ENCODE measurements around the gene TSPAN1. TPM values are rescaled to one million over a fixed set of nuclear protein-coding genes. Genes with fewer than 3 reads are reported as not detected.

TSPAN1 gene
- total RNA-seq, 4 donors from 2014 or later, result 4.1 to 229 (median 192) TPM

DNA sequence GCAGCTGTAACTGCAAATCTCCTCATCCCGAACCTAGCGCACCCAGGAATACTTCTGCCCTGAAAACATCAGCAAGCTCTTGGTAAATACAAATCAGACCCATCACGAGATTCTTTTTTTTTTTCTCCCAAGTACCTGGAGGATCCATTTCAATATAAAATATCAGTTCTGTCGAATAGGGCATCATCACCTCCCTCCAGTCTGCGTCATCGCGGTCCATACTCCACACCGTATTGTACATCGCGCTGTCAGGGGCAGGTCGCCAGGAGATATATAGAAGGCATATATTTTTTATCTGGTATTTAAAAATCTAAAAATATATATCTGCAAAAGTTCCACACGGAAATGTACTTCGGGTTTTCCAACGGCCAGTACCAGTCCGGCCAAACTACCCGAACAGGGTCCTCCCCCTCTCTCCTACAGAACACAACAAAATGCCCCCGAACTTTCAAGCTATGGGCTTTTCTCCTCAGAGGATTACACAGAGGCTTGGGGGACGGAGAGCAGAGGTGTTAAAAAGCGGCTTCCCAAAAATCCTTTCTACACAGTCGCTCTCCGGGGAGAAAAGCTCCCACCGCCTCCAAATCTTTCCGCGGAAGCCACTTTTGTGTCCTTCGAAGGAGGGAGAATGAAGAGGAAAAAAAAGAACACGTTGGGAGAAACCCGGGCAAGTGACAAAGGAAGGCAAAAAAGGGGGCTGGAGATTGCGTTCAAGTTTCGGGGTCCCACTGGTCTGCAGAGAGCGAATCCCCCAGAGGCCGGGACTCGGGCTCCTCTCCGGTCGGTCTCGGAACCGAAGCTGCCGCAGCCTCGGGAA is 43.0 kb upstream of the TSPAN1 start:
- H3K27ac ChIP-seq, result peak overlapping the region; percentile 72 to 96 (median 83)
- no peaks in the 10 kb centered on the region for H3K9me3 ChIP-seq
- no peaks in the 10 kb centered on the region for H3K27me3 ChIP-seq
- TF ChIP-seq POLR2A (IDR thresholded peaks at IDR 0.05), result no peak
- TF ChIP-seq, protein P1, sequence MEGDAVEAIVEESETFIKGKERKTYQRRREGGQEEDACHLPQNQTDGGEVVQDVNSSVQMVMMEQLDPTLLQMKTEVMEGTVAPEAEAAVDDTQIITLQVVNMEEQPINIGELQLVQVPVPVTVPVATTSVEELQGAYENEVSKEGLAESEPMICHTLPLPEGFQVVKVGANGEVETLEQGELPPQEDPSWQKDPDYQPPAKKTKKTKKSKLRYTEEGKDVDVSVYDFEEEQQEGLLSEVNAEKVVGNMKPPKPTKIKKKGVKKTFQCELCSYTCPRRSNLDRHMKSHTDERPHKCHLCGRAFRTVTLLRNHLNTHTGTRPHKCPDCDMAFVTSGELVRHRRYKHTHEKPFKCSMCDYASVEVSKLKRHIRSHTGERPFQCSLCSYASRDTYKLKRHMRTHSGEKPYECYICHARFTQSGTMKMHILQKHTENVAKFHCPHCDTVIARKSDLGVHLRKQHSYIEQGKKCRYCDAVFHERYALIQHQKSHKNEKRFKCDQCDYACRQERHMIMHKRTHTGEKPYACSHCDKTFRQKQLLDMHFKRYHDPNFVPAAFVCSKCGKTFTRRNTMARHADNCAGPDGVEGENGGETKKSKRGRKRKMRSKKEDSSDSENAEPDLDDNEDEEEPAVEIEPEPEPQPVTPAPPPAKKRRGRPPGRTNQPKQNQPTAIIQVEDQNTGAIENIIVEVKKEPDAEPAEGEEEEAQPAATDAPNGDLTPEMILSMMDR (IDR thresholded peaks at IDR 0.05), result no peak
- H3K4me1 ChIP-seq, result peaks cover 0 to 10% (median 2%) of the 10 kb centered on the region in 4 donors
- peak overlapping the region; percentile 56 to 72 (median 68) for H3K4me3 ChIP-seq
- DNase-seq, result peak; percentile 49 to 71 (median 54)
- no peaks in the 10 kb centered on the region for H3K36me3 ChIP-seq

DNA sequence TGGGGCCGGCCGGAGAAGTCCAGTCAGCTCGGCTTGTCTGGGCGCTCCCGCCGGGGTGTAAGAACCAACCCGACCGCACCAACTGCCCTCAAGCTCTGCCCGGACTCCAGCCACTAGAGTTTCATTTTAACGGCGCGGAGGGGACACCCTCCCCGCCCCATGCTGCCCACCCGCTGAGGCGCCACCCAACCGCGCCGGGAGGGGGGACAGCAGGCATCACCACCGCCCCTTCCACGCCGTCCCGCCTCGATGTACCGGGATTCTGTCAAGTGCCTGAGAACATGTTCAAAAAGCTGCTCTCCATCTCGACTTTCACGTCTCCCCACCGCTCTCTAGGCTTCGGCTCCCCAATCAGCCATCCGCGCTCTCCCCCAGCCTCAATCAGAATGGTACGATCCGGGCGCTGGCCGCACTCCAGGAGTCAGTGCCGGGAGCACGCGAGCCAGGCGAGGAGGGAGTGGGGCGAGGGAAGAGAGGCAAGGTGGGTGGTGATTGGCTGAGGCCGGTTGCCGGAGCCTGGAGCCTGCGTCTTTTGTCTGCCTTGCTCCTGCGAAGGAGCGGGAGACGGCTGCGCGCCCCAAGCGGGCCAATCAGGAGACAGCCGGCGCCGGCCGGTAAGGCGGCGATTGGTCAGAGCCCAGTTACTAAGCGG is 42.2 kb upstream of the TSPAN1 start, which contains the start of gene PIK3R3:
Gene PIK3R3, minus strand, starts transcription at position 101 of the 652 bp plus-strand sequence. CDS start 677 bp downstream, outside the sequence.
- Histone ChIP-seq H3K36me3 (no peaks in the 10 kb centered on the region), H3K27me3 (no peaks in the 10 kb centered on the region), H3K27ac (peak within 1 kb of the TSS; percentile 74 to 96 (median 84)), H3K4me1 (peaks cover 0 to 10% (median 2%) of the 10 kb centered on the region in 4 donors), H3K4me3 (peak within 1 kb of the TSS; percentile 56 to 72 (median 68)), H3K9me3 (no peaks in the 10 kb centered on the region)
- peak; percentile 88 to 99 (median 97) for DNase-seq
- TF ChIP-seq POLR2A (IDR thresholded peaks at IDR 0.05), result peak; percentile 80 to 84
- TF ChIP-seq, protein P1 (IDR thresholded peaks at IDR 0.05), result peak in 2 of 6 experiments; percentile 15 to 21

- H3K36me3 ChIP-seq, result no peaks in the 10 kb centered on the region
- H3K27me3 ChIP-seq, result no peaks in the 10 kb centered on the region
- peaks cover 0 to 10% (median 2%) of the 10 kb centered on the region in 4 donors for H3K4me1 ChIP-seq
- TF ChIP-seq POLR2A (IDR thresholded peaks at IDR 0.05), result no peak
- TF ChIP-seq, protein P1 (IDR thresholded peaks at IDR 0.05), result peak in 1 of 6 experiments; percentile 4
- H3K9me3 ChIP-seq, result no peaks in the 10 kb centered on the region
- peak overlapping the region; percentile 66 to 96 (median 75) for H3K27ac ChIP-seq
- peak in 1 of 3 donors; percentile 56 for DNase-seq
- peak overlapping the region; percentile 56 to 72 (median 68) for H3K4me3 ChIP-seq
Measured at GRCh38 chr1:46133181-46133658, 41.7 kb upstream of the TSPAN1 start.

DNA sequence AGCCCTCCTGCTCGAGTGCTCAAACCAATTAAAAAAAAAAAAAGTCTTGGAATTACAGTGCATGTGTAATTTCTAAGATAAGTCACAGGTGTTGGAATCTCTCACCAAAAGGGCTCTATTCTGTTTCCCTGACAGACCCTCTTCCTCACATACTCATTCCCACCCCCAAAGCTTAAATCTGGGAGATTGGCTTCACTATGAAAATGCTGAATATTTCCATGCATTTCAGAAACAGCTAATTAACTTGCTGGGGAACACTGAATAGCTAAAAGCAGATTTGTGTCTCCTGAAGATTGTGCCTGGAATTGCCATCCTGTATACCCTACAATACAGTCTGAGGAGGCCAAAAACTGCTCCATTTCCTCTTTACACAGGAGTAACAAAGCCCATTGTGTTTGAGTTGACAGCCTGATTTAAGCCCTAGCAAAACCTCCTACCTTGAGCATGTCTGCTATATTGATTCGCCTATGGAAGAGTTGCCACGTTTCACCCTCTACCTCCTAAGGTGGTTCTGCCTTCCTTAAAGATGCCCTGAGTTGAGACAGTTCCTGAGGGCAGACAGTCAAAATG is 41.0 kb upstream of the TSPAN1 start:
- no peak for DNase-seq
- Histone ChIP-seq H3K4me3 (peak overlapping the region in 2 of 4 donors; percentile 66 to 69), H3K27ac (peak overlapping the region in 2 of 4 donors; percentile 74 to 96), H3K4me1 (peaks cover 0 to 10% (median 2%) of the 10 kb centered on the region in 4 donors), H3K36me3 (no peaks in the 10 kb centered on the region), H3K27me3 (no peaks in the 10 kb centered on the region), H3K9me3 (no peaks in the 10 kb centered on the region)
- TF ChIP-seq, protein P1 (IDR thresholded peaks at IDR 0.05), result no peak
- TF ChIP-seq POLR2A (IDR thresholded peaks at IDR 0.05), result no peak

GRCh38 chr1:46134660-46135331 is 40.1 kb upstream of the TSPAN1 start:
- Histone ChIP-seq H3K27me3 (no peaks in the 10 kb centered on the region), H3K36me3 (no peaks in the 10 kb centered on the region), H3K4me3 (no peak overlapping the region), H3K4me1 (peaks cover 0 to 10% (median 2%) of the 10 kb centered on the region in 4 donors), H3K27ac (peak overlapping the region in 2 of 4 donors; percentile 21 to 96), H3K9me3 (no peaks in the 10 kb centered on the region)
- TF ChIP-seq, protein P1 (IDR thresholded peaks at IDR 0.05), result no peak
- no peak for TF ChIP-seq POLR2A (IDR thresholded peaks at IDR 0.05)
- DNase-seq, result no peak
